RPMI7951 (cell line): ENCODE measurements around the gene SPNS2. TPM values are rescaled to one million over a fixed set of nuclear protein-coding genes. Genes with fewer than 3 reads are reported as not detected.

ENCODE experiments used
- DNase-seq: peaks from one replicate; pipeline ENCODE4 v3.0.0-alpha.2; 2012; ENCODE audit warnings: low read depth
- total RNA-seq: library from RNA; depleted of rRNA; stranded (reverse); fragments of >200 nt; shearing (Covaris generic); gene quantifications from 2 replicates; pipeline ENCODE4 v1.2.3, GENCODE V29; 2014; rRNA removed

SPNS2 gene, protein sequence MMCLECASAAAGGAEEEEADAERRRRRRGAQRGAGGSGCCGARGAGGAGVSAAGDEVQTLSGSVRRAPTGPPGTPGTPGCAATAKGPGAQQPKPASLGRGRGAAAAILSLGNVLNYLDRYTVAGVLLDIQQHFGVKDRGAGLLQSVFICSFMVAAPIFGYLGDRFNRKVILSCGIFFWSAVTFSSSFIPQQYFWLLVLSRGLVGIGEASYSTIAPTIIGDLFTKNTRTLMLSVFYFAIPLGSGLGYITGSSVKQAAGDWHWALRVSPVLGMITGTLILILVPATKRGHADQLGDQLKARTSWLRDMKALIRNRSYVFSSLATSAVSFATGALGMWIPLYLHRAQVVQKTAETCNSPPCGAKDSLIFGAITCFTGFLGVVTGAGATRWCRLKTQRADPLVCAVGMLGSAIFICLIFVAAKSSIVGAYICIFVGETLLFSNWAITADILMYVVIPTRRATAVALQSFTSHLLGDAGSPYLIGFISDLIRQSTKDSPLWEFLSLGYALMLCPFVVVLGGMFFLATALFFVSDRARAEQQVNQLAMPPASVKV
- total RNA-seq: not detected in 2 replicates

- DNase-seq: no peak
Measured at GRCh38 chr17:4498461-4499397, at the start of gene SPNS2. Gene SPNS2, plus strand, starts transcription at chr17:4498881. Its CDS starts 167 bp downstream, at chr17:4499048.

DNA sequence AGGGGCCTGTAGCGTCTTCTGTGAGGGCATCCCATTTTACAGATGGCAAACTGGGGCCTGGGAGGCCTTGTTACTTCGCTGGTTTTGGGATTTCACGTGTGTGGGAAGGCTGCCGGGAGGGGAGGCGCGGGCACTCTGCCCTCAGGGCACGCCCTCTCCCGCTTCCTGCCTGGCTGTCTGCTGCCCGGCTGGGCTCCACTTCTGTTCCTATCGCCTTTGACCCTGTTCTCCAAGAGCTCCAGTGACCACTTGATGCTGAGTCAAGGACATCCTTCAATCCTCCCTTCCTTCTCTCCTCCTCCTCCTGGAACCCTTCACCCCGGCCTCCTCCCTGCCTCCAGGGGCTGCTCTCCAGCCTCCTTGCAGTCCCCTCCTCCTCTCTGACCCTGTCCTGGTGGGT, 48.9 kb upstream of the SPNS2 start:
- no peak for DNase-seq

- no peak for DNase-seq
Measured at GRCh38 chr17:4450710-4451316, 47.9 kb upstream of the SPNS2 start.

DNA sequence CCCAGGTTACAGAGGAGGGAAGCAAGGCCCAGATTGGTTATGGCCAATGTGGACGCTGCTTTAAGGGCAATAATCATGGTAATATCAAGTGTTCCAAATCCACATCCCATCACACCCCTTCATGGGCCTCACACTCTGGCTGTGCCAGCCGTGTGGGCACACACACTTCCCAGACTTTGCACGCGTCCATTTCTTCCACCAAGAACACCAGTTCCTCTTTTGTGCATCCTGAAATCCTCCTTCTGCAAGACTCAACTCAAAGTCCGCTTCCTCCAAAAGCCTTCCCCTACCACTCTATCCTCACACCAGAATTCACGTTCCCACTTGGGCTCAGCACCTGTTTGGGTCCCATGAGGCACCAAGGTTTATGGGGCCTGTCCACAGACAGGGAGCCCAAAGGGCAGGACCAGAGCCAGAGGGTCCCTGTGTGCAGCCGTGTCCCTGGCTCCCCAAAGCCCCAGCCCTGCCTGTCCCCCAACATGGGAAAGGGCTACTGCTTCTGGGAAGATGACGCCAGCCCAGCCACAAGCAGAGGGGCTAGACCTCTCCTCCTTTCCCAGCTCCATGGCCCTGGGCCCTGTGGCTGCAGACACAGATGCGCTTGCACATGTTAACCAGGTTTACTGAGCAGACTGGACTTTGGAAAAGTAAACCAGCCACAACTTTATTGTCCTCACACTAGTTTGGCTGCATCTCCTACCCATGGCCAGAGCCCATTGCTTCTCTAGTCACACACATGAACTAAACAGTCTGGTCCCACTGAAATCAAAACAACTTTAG, 44.7 kb upstream of the SPNS2 start:
- no peak for DNase-seq

- no peak for DNase-seq
Measured at GRCh38 chr17:4460661-4461060, 38.0 kb upstream of the SPNS2 start.

DNA sequence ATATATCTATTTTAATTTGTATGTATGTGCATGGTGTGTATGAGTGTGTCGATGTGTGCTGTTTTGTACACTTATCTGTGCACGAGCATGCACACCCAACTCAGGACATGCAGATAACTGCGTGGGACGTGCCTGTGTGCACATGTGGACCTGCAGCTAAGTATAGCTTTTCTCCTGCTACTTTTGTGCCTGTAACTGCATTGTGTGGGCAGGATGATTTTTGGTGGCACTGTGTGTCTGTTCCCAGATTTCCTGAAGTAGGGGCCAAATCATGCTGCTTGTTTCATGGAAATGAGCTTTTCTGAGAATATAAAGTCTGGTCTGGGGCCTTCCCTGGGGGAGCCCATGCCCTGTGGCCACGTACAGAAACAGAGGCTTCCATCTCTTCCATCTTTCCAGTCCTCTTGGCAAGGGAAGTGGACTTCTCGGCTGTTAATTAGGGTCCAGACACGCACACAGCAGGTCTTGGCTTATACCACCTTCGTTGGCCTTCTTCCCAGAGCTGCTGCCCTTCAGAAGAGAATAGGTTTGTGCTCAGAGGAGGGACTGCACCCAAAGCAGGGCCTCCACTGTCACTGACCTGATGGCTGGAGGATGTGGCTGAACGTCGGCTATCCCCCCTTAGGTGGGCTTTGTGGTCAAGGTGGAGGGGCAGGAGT, 34.7 kb upstream of the SPNS2 start:
- no peak for DNase-seq

DNA sequence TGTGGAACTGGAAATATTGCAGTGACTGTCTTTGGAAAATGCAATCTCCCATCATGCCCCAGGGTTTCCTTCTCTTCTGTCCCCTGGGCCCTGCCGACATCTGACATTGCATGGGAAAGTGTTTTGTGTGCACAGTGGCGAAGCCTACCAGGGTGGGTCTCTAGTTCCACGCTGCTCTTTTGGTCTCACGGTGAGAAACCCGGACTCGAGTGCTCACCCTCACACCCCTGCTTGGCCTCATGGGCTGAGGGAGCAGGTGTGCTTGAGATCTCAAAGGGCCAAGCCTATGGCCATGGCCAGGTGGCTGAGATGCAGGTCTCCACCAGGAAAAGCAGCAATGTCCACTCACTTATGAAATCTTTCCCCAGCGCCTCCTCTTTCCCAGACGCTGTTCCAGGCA, 32.9 kb upstream of the SPNS2 start:
- no peak for DNase-seq

DNA sequence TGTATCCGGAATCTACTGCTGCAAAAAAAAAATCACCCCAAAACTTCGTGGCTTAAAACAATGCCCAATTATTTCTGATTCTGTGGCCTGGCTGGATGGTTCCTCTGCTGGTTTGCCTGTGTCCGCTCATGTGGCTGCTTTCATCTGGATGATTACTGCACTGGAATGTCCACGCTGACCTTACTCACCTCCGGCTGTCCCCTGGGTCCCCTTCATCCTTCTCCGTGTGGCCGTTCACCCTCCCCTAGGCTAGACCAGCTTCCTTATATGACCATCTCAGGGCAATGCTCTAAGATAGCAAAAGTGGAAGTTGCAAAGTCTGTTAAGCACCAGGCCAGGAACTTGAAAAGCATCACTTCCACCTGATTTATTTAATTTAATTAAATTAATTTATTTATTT, 31.4 kb upstream of the SPNS2 start:
- no peak for DNase-seq

- no peak for DNase-seq
Measured at GRCh38 chr17:4469552-4469951, 29.1 kb upstream of the SPNS2 start.

GRCh38 chr17:4472286-4472685, 26.4 kb upstream of the SPNS2 start:
- no peak for DNase-seq

- DNase-seq: no peak
Measured at GRCh38 chr17:4474093-4474492, 24.6 kb upstream of the SPNS2 start.

DNA sequence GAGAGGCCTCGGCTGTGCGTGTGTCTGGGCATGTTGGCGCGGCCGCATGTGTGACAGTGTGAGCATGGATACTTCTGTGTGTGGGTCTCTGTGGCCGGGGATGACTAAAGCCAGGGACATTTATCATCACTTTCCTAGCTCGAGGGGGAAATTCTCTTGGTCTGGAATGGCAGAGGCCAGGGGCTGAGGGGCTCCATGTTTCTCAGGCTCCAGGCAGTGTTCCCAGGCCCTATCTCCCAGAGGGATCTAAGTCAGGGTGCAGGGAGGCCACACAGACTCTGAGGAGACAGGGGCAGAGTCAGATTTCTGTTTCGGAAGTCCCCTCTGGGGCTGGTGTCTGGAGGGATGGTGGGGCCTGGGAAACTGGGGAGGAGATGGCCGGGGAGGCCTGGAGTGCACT, 23.7 kb upstream of the SPNS2 start:
- peak; percentile 35 for DNase-seq

DNA sequence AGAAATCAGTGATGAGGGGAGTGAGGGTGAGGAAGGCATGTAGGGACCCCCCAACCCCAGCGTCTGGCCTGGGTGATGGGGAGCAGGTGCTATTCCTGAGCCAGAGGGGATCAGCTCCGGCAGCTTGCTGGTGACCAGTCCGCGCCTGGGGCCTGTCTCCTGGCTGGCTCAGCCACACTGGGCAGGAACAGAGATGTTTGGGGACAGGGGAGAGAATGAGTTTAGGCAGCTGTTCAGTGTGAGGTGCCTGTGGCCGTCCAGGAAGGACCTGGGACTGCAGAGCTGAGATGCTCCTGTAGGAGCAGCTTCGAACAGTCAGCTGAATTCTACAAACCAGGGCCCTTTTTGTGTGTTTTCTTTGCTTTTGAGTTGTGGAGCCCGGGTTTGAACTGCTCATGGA, 23.2 kb upstream of the SPNS2 start:
- no peak for DNase-seq

DNA sequence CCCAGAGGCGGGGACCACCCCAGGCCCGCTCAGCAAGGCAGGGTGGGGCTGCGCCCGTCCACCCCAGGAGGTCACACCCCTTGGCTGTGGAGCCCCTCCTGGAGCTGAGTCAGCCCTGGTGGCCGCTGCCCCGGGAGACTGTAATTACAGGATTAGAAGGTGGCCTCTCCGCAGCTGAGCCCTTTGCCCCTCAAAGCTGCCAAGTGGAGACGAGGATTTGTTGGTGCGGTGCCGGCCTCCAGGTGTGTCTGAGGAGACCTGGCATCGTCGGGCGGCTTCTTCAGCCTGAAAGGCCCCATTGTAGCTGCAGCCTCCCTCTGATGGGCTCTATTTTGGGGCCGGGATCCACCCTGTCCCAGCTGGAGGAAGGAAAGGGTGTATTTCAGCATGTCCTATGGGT, 22.7 kb upstream of the SPNS2 start:
- DNase-seq: no peak

DNA sequence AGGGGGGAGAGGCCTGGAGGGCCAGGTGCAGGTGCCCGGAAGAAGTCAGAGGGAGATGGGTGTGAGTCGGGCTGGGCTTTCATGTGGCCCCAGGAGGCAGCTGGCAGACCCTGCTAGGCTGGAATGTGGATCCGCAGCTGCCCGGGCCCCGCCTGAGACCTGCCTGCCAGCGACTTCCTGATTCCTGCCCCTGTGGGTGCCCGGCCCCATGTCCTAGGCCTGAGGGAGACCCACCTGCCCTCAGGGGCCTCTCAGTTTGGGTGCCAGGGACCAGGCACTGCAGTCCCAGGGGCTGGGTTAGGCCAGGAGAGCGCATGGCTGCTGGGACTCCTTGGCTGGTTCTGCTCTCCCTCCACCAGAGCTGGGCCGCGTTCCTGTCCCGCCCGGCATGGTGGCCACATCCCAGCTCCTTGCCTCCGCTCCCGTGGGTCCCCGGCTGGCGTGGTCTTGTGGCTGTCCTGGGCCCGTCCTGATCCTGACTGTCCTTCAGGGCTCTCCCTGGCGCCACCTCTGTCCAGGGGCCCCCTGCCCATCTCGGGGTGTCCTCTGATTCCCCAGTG, 22.1 kb upstream of the SPNS2 start:
- no peak for DNase-seq

- DNase-seq: no peak
Measured at GRCh38 chr17:4477255-4477791, 21.4 kb upstream of the SPNS2 start.

DNA sequence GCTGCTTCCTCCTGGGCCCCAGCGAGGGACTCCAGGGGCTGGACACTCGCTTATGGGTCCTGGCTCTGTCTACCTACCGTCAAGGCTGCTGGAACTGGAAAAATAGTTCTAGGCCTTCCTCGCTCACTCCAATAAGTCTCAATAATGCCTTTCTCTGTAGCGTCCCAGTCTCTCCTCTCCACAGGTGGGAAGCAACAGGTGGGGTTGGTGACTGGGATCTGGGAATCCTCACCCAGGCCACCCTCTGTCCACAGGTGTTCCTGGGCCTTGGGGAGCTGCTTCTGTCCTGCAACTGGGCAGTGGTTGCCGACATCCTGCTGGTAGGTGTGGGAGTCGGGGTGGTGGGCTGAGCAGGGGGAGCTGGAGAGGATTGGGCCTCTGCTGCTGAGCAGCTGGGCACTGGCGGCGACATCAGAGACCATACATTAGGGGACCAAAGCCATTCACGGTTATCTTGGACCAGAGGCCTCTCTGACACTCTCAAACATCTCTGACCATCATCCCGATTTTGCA, 20.3 kb upstream of the SPNS2 start:
- DNase-seq: no peak

DNA sequence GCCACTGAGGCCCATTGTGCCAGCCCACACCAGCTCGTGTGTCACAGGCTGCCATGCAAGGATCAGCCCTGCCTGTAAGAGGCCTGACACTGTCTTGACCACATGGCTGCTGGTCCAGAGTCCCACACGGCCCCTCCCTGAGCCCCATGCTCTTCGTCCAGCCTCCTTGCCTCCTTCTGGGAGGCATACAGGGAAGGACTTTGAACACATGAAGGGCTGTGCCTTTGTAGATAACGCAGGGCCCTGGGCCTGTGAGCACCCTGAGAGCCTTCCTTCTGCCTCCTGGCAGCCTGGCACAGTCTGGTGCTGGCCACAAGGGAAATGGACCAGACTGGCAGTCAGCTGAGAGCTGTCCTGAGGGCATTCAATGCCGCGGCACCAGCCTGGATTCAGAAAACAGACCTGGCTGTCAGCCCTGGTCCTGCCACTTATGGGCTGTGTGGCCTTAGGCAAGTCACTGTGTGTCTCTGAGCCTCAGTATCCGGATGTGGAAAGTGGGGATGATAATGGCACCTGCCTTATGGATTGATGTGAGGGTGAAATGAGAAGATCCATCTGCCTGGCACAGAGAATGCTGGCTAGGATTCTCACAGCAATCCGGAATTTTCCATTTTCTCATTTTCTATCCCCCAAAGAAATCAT, 19.2 kb upstream of the SPNS2 start:
- DNase-seq: no peak

- no peak for DNase-seq
Measured at GRCh38 chr17:4479982-4480751, 18.5 kb upstream of the SPNS2 start.
